ENCODE measurements around the gene TADA2A. TPM values are rescaled to one million over a fixed set of nuclear protein-coding genes. Genes with fewer than 3 reads are reported as not detected.
"Not testable (repeated sequence)": the region's sequence is repeated elsewhere in the genome, so short reads cannot be mapped to it uniquely, and the experiment has no call there.

The TADA2A gene
- total RNA-seq, 2 donors from 2014 or later: 13.5 to 18.9 TPM

DNA sequence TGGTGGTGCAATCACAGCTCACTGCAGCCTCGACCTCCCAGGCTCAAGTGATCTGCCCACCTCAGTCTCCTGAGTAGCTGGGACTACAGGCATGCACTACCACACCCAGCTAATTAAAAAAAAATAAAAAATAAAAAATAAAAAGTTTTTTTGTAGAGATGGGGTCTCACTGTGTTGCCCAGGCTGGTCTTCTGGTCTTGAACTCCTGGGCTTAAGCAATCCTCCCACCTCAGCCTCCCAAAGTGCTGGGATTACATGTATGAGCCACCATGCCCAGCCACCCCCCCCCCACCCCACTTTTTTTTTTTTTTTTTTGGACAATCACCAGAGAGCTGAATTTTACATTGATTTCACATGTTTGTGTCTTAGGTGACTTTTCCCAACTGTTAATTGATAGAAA lies 105.0 kb downstream of the TADA2A start:
- ATAC-seq; DNase-seq; intact Hi-C loops (cut with DNase I): not testable (repeated sequence)

GRCh38 chr17:37512442-37513068 lies 105.9 kb downstream of the TADA2A start:
- intact Hi-C loops (cut with DNase I): no loop called here
- ATAC-seq: peak; percentile 13 to 30

DNA sequence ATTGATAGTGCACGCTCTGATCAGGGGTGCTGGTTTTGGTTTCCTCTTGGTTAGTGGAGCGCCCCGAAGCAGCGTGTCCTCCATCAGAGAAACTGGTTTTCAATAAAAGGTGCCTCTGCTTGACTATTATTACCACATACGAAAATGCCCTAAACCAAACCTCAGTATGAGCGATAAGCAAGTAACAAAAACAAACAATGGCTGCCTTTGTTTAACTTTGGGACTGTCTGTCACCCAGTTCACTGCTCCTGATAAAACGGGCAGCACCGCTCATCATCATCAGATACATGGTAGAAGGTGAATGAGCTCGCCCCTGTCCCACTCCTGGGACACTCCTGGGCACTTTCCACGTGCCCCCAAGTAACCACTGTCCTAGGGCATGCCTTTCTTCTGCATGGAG lies 107.0 kb downstream of the TADA2A start:
- intact Hi-C loops (cut with DNase I): no loop called here
- ATAC-seq: no peak
- DNase-seq: no peak

More at GRCh38 chr17:37512442-37513068, 105.9 kb downstream of the TADA2A start:
- no peak for DNase-seq

- intact Hi-C loops (cut with DNase I): no loop called here
- no peak for DNase-seq
- ATAC-seq: no peak
Observed at GRCh38 chr17:37516127-37516571, 109.5 kb downstream of the TADA2A start.

GRCh38 chr17:37517881-37518280 lies 111.2 kb downstream of the TADA2A start:
- ATAC-seq (no peak), DNase-seq (no peak)
- intact Hi-C loops (cut with DNase I): no loop called here

- ATAC-seq (peak; percentile 22 to 64), DNase-seq (no peak)
- intact Hi-C loops (cut with DNase I): no loop called here
Observed at GRCh38 chr17:37518826-37519225, 112.1 kb downstream of the TADA2A start.

DNA sequence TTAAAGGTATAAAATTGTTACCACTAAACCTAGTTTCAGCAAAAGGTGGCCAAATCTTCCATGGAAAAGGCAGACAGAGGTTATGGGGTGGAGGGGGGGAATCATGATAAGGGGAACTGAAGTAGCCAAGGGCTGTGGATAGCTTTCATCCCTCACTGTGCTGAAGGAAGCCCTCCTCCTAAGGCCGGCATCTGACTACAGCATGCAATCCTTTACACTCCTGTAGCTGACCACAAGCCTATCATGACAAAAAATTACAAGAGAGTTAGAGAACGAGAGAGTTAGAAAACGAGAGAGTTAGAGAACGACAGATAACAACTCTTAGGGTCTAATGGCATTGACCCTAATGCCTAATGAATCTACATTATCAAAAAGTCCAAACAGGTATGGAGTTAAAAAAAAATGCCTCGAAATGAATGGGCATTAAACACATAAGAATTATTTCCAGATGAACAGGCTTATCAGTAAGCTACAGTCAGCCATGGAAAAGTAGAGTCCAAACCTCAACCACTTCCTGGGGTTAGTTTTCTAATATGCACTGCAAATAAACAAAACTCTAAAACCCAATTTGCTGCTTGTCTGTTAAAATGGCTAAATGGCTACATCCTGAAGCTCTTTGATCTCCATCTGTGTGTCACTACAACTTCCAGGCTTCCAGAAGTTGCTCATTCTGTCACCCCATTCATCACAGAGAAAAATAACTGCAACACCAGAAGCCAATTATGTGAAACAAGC lies 112.7 kb downstream of the TADA2A start:
- ATAC-seq: no peak
- DNase-seq: no peak
- intact Hi-C loops (cut with DNase I): no loop called here

GRCh38 chr17:37520174-37520573 lies 113.5 kb downstream of the TADA2A start:
- ATAC-seq (no peak), DNase-seq (no peak)
- intact Hi-C loops (cut with DNase I): loop anchor here in 1 of 2 donors (10.0 kb wide), 1 partner anchor 295 kb away; no protein-coding TSS in a partner anchor

- no peak for ATAC-seq
- intact Hi-C loops (cut with DNase I): loop anchor here in 1 of 2 donors (10.0 kb wide), 1 partner anchor 293 kb away; no protein-coding TSS in a partner anchor
- no peak for DNase-seq
Observed at GRCh38 chr17:37521821-37522220, 115.1 kb downstream of the TADA2A start.

DNA sequence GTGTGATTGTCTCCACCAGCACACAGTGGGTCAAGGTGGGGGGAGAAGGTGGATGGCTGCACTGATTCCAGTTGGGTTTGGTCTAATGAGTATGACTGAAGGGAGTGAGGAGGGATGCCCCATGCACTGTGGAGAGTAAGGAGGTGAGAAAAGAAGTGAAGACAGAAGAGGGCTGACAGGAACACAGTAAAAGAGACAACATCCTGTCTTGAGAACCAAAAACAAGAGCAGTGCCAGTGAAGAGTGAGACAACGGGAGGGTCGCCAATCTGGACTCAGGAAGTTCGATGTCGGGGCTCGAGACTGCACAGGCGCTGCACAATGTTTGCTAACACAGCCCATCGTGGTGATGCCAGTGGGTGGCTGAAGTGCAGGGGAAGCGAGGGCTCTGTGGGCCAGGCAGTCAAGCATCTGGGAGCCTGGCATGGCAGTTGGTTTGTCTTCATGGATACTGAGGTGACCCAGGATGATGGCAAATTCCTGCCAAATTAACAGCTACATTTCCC lies 117.1 kb downstream of the TADA2A start:
- intact Hi-C loops (cut with DNase I): loop anchor here in 1 of 2 donors (10.0 kb wide), 1 partner anchor 291 kb away; no protein-coding TSS in a partner anchor
- no peak for DNase-seq
- no peak for ATAC-seq

DNA sequence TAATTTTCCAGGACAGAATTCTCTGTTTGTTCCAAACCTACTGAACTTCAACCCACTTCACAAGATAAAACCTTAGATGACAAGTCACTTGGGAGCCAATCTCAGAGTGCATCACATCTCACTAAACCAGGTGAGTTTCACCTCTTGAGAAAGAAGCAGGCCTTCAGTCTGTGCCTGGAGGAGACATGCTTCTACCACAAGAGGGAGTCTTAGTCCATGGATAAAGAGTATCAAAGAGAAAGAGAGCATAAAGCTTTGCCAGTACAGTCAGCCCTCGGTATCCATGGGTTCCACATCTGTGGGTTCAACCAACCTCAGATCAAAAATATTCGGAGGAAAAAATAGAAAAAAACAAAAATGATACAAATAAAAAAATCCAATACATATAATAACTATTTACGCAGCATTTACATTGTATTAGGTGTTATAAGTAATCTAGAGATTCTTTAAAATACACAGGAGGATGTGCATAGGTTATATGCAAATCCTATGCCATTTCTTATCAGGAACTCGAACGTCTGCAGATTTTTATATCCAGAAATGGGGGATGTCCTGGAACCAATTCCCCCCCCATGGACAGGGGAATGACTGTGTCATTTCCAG lies 120.7 kb downstream of the TADA2A start:
- intact Hi-C loops (cut with DNase I): loop anchor here in 1 of 2 donors (10.0 kb wide), 1 partner anchor 287 kb away; no protein-coding TSS in a partner anchor
- ATAC-seq (peak; percentile 46 to 77), DNase-seq (no peak)

Other genes starting within 250 kb of the TADA2A start
- gene C17orf78, start 30.9 kb upstream of the TADA2A start, total RNA-seq: not detected
- gene ACACA, start 50 bp upstream of the TADA2A start, total RNA-seq: 10 to 100 TPM; 28.1 to 49.6 TPM
- gene DUSP14, start 83.0 kb downstream of the TADA2A start, total RNA-seq: 10 to 100 TPM; 18.7 to 19.1 TPM
- 10 to 100 TPM; 25.2 to 32.0 TPM for gene SYNRG, start 202.5 kb downstream of the TADA2A start, total RNA-seq
- 10 to 100 TPM; 13.5 to 16.3 TPM for gene DDX52, start 236.6 kb downstream of the TADA2A start, total RNA-seq